ENCODE results near the gene RIPOR1. TPM values are rescaled to one million over a fixed set of nuclear protein-coding genes. Genes with fewer than 3 reads are reported as not detected.
A peak's percentile ranks its signal among the peaks of the same experiment; 100 is the strongest.

Gene RIPOR1
- total and polyA plus RNA-seq, 2 donors, result 5.7 to 25.4 TPM

- no peaks in the 10 kb centered on the region for H3K27me3 ChIP-seq (ENCODE audit: control insufficient read depth in 2 of 2, insufficient read depth in 1 of 2, low read length in 1 of 2)
- 92% methylated on average over 8 of the region's 8 CpGs for WGBS
- peaks cover 3 to 11% of the 10 kb centered on the region in 2 donors for H3K36me3 ChIP-seq (ENCODE audit: control insufficient read depth in 2 of 2, insufficient read depth in 2 of 2, low read length in 1 of 2)
- H3K4me3 ChIP-seq (ENCODE audit: low read length in 2 of 2), result no peak overlapping the region
- H3K4me1 ChIP-seq (ENCODE audit: control insufficient read depth in 2 of 2, insufficient read depth in 2 of 2, low read length in 2 of 2), result peaks cover 14 to 32% of the 10 kb centered on the region in 2 donors
- no peak for DNase-seq (ENCODE audit: low read depth in 6 of 9, low spot score in 9 of 9)
- H3K27ac ChIP-seq (ENCODE audit: low read depth in 1 of 2, low read length in 1 of 2), result peak overlapping the region in 1 of 2 donors; percentile 36
- no peaks in the 10 kb centered on the region for H3K9me3 ChIP-seq (ENCODE audit: control insufficient read depth in 2 of 2, insufficient read depth in 1 of 2, low read length in 1 of 2)
These were observed 37.0 kb downstream of the RIPOR1 start for GRCh38 chr16:67565470-67566100.

GRCh38 chr16:67571464-67571863 lies 42.8 kb downstream of the RIPOR1 start:
- Histone ChIP-seq H3K27me3 (ENCODE audit: control insufficient read depth in 2 of 2, insufficient read depth in 1 of 2, low read length in 1 of 2) (no peaks in the 10 kb centered on the region), H3K4me3 (ENCODE audit: low read length in 2 of 2) (no peak overlapping the region), H3K4me1 (ENCODE audit: control insufficient read depth in 2 of 2, insufficient read depth in 2 of 2, low read length in 2 of 2) (peaks cover 2 to 3% of the 10 kb centered on the region in 2 donors), H3K27ac (ENCODE audit: low read depth in 1 of 2, low read length in 1 of 2) (no peak overlapping the region), H3K9me3 (ENCODE audit: control insufficient read depth in 2 of 2, insufficient read depth in 1 of 2, low read length in 1 of 2) (no peaks in the 10 kb centered on the region), H3K36me3 (ENCODE audit: control insufficient read depth in 2 of 2, insufficient read depth in 2 of 2, low read length in 1 of 2) (peaks cover 35 to 53% of the 10 kb centered on the region in 2 donors)
- WGBS, result over 99% methylated on average over 2 of the region's 2 CpGs
- no peak for DNase-seq (ENCODE audit: low read depth in 6 of 9, low spot score in 9 of 9)

- Histone ChIP-seq H3K9me3 (ENCODE audit: control insufficient read depth in 2 of 2, insufficient read depth in 1 of 2, low read length in 1 of 2) (no peaks in the 10 kb centered on the region), H3K36me3 (ENCODE audit: control insufficient read depth in 2 of 2, insufficient read depth in 2 of 2, low read length in 1 of 2) (peaks cover 31 to 53% of the 10 kb centered on the region in 2 donors), H3K27ac (ENCODE audit: low read depth in 1 of 2, low read length in 1 of 2) (no peak overlapping the region), H3K4me1 (ENCODE audit: control insufficient read depth in 2 of 2, insufficient read depth in 2 of 2, low read length in 2 of 2) (peaks cover 0 to 3% of the 10 kb centered on the region in 2 donors), H3K4me3 (ENCODE audit: low read length in 2 of 2) (no peak overlapping the region), H3K27me3 (ENCODE audit: control insufficient read depth in 2 of 2, insufficient read depth in 1 of 2, low read length in 1 of 2) (no peaks in the 10 kb centered on the region)
- over 99% methylated on average over 4 of the region's 4 CpGs for WGBS
- DNase-seq (ENCODE audit: low read depth in 6 of 9, low spot score in 9 of 9), result no peak
These were observed 43.4 kb downstream of the RIPOR1 start for GRCh38 chr16:67571981-67572431.

GRCh38 chr16:67579686-67580085 lies 51.1 kb downstream of the RIPOR1 start:
- H3K36me3 ChIP-seq (ENCODE audit: control insufficient read depth in 2 of 2, insufficient read depth in 2 of 2, low read length in 1 of 2), result peaks cover 32 to 57% of the 10 kb centered on the region in 2 donors
- no peaks in the 10 kb centered on the region for H3K9me3 ChIP-seq (ENCODE audit: control insufficient read depth in 2 of 2, insufficient read depth in 1 of 2, low read length in 1 of 2)
- DNase-seq (ENCODE audit: low read depth in 6 of 9, low spot score in 9 of 9), result no peak
- no peak overlapping the region for H3K27ac ChIP-seq (ENCODE audit: low read depth in 1 of 2, low read length in 1 of 2)
- H3K27me3 ChIP-seq (ENCODE audit: control insufficient read depth in 2 of 2, insufficient read depth in 1 of 2, low read length in 1 of 2), result no peaks in the 10 kb centered on the region
- no peaks in the 10 kb centered on the region for H3K4me1 ChIP-seq (ENCODE audit: control insufficient read depth in 2 of 2, insufficient read depth in 2 of 2, low read length in 2 of 2)
- H3K4me3 ChIP-seq (ENCODE audit: low read length in 2 of 2), result no peak overlapping the region
- 89% methylated on average over 4 of the region's 4 CpGs for WGBS

- peaks cover 26 to 54% of the 10 kb centered on the region in 2 donors for H3K36me3 ChIP-seq (ENCODE audit: control insufficient read depth in 2 of 2, insufficient read depth in 2 of 2, low read length in 1 of 2)
These were observed 51.6 kb downstream of the RIPOR1 start for GRCh38 chr16:67580202-67580601.

GRCh38 chr16:67593288-67593687 lies 64.7 kb downstream of the RIPOR1 start:
- over 99% methylated on average over 4 of the region's 4 CpGs for WGBS
- Histone ChIP-seq H3K27ac (ENCODE audit: low read depth in 1 of 2, low read length in 1 of 2) (no peak overlapping the region), H3K4me3 (ENCODE audit: low read length in 2 of 2) (no peak overlapping the region), H3K4me1 (ENCODE audit: control insufficient read depth in 2 of 2, insufficient read depth in 2 of 2, low read length in 2 of 2) (peaks cover 0 to under 1% of the 10 kb centered on the region in 2 donors), H3K36me3 (ENCODE audit: control insufficient read depth in 2 of 2, insufficient read depth in 2 of 2, low read length in 1 of 2) (peaks cover 18 to 55% of the 10 kb centered on the region in 2 donors), H3K27me3 (ENCODE audit: control insufficient read depth in 2 of 2, insufficient read depth in 1 of 2, low read length in 1 of 2) (no peaks in the 10 kb centered on the region), H3K9me3 (ENCODE audit: control insufficient read depth in 2 of 2, insufficient read depth in 1 of 2, low read length in 1 of 2) (no peaks in the 10 kb centered on the region)
- no peak for DNase-seq (ENCODE audit: low read depth in 6 of 9, low spot score in 9 of 9)

More at GRCh38 chr16:67580202-67580601, 51.6 kb downstream of the RIPOR1 start:
- Histone ChIP-seq H3K4me1 (ENCODE audit: control insufficient read depth in 2 of 2, insufficient read depth in 2 of 2, low read length in 2 of 2) (no peaks in the 10 kb centered on the region), H3K27ac (ENCODE audit: low read depth in 1 of 2, low read length in 1 of 2) (no peak overlapping the region), H3K4me3 (ENCODE audit: low read length in 2 of 2) (no peak overlapping the region), H3K9me3 (ENCODE audit: control insufficient read depth in 2 of 2, insufficient read depth in 1 of 2, low read length in 1 of 2) (no peaks in the 10 kb centered on the region), H3K27me3 (ENCODE audit: control insufficient read depth in 2 of 2, insufficient read depth in 1 of 2, low read length in 1 of 2) (no peaks in the 10 kb centered on the region)
- 99% methylated on average over 4 of the region's 4 CpGs for WGBS
- no peak for DNase-seq (ENCODE audit: low read depth in 6 of 9, low spot score in 9 of 9)

- no peak for DNase-seq (ENCODE audit: low read depth in 6 of 9, low spot score in 9 of 9)
- H3K9me3 ChIP-seq (ENCODE audit: control insufficient read depth in 2 of 2, insufficient read depth in 1 of 2, low read length in 1 of 2), result no peaks in the 10 kb centered on the region
These were observed 65.1 kb downstream of the RIPOR1 start for GRCh38 chr16:67593701-67594100.

GRCh38 chr16:67594256-67594915 lies 65.8 kb downstream of the RIPOR1 start:
- Histone ChIP-seq H3K4me1 (ENCODE audit: control insufficient read depth in 2 of 2, insufficient read depth in 2 of 2, low read length in 2 of 2) (no peaks in the 10 kb centered on the region), H3K4me3 (ENCODE audit: low read length in 2 of 2) (no peak overlapping the region), H3K27ac (ENCODE audit: low read depth in 1 of 2, low read length in 1 of 2) (no peak overlapping the region), H3K36me3 (ENCODE audit: control insufficient read depth in 2 of 2, insufficient read depth in 2 of 2, low read length in 1 of 2) (peaks cover 11 to 52% of the 10 kb centered on the region in 2 donors), H3K27me3 (ENCODE audit: control insufficient read depth in 2 of 2, insufficient read depth in 1 of 2, low read length in 1 of 2) (no peaks in the 10 kb centered on the region), H3K9me3 (ENCODE audit: control insufficient read depth in 2 of 2, insufficient read depth in 1 of 2, low read length in 1 of 2) (no peaks in the 10 kb centered on the region)
- DNase-seq (ENCODE audit: low read depth in 6 of 9, low spot score in 9 of 9), result no peak
- 88% methylated on average over 5 of the region's 5 CpGs for WGBS

More at GRCh38 chr16:67593701-67594100, 65.1 kb downstream of the RIPOR1 start:
- H3K27ac ChIP-seq (ENCODE audit: low read depth in 1 of 2, low read length in 1 of 2), result no peak overlapping the region
- no peak overlapping the region for H3K4me3 ChIP-seq (ENCODE audit: low read length in 2 of 2)
- H3K27me3 ChIP-seq (ENCODE audit: control insufficient read depth in 2 of 2, insufficient read depth in 1 of 2, low read length in 1 of 2), result no peaks in the 10 kb centered on the region
- H3K4me1 ChIP-seq (ENCODE audit: control insufficient read depth in 2 of 2, insufficient read depth in 2 of 2, low read length in 2 of 2), result no peaks in the 10 kb centered on the region
- peaks cover 14 to 55% of the 10 kb centered on the region in 2 donors for H3K36me3 ChIP-seq (ENCODE audit: control insufficient read depth in 2 of 2, insufficient read depth in 2 of 2, low read length in 1 of 2)

GRCh38 chr16:67594956-67595355 lies 66.3 kb downstream of the RIPOR1 start:
- peak in 1 of 9 donors; percentile 13 for DNase-seq (ENCODE audit: low read depth in 6 of 9, low spot score in 9 of 9)
- H3K4me1 ChIP-seq (ENCODE audit: control insufficient read depth in 2 of 2, insufficient read depth in 2 of 2, low read length in 2 of 2), result no peaks in the 10 kb centered on the region
- 94% methylated on average over 1 of the region's 1 CpG for WGBS
- no peaks in the 10 kb centered on the region for H3K27me3 ChIP-seq (ENCODE audit: control insufficient read depth in 2 of 2, insufficient read depth in 1 of 2, low read length in 1 of 2)
- no peaks in the 10 kb centered on the region for H3K9me3 ChIP-seq (ENCODE audit: control insufficient read depth in 2 of 2, insufficient read depth in 1 of 2, low read length in 1 of 2)
- H3K4me3 ChIP-seq (ENCODE audit: low read length in 2 of 2), result no peak overlapping the region
- peaks cover 6 to 52% of the 10 kb centered on the region in 2 donors for H3K36me3 ChIP-seq (ENCODE audit: control insufficient read depth in 2 of 2, insufficient read depth in 2 of 2, low read length in 1 of 2)
- no peak overlapping the region for H3K27ac ChIP-seq (ENCODE audit: low read depth in 1 of 2, low read length in 1 of 2)
